Endothelial cell of umbilical vein (primary cell): ENCODE data around the gene TFCP2. TPM values are rescaled to one million over a fixed set of nuclear protein-coding genes. Genes with fewer than 3 reads are reported as not detected.

Source experiments
- BruUV-seq: library from RNA; stranded (reverse); fragments of 400-500 nt; replicated peaks from 2 replicates; lab custom pipeline; 2021; lab: Mats Ljungman, UMichigan
- CTCF ChIA-PET: fragments of 300-600, 350-600 bp; sonication (Branson Sonifier 250); formaldehyde crosslinking; loops from one replicate; lab custom pipeline; 2021; ENCODE audit warnings: antibody characterized with exemption, inconsistent platforms; lab: Charles Lee
- POLR2A ChIA-PET: fragments of 300-600, 350-600 bp; sonication (Branson Sonifier 250); formaldehyde crosslinking; loops from one replicate; lab custom pipeline; 2021; ENCODE audit warnings: antibody characterized with exemption, inconsistent platforms; lab: Charles Lee
- DNase-seq: peaks from one replicate; pipeline ENCODE4 v3.0.0-alpha.2; 2011; ENCODE audit warnings: low read depth, low spot score
- FAIRE-seq: peaks from 2 replicates; lab custom pipeline; 2011; peaks lifted over from hg19 to GRCh38; lab: Jason Lieb, UNC
- H2AFZ ChIP-seq: 2 replicates; pipeline ENCODE4 v1.6.0; 2012; ENCODE audit warnings: low read depth, low read length, control low read depth, inconsistent platforms
- H3K27ac ChIP-seq: 2 replicates; pipeline ENCODE4 v1.5.1; 2011; ENCODE audit warnings: low read depth, mild to moderate bottlenecking, control low read depth, low read length, moderate library complexity; ENCODE audit not compliant: insufficient read depth
- H3K27me3 ChIP-seq, 2 experiments: 2 replicates each; pipeline versions ENCODE4 v1.6.0 to v1.6.1; 2011; ENCODE audit warnings: low read length in 2 of 2, mixed read lengths in 1 of 2; ENCODE audit not compliant: control insufficient read depth in 2 of 2, insufficient read depth in 2 of 2
- H3K36me3 ChIP-seq, 2 experiments: 2 replicates in 1 of 2; 3 replicates in 1 of 2; pipeline ENCODE4 v1.5.1; 2011; ENCODE audit warnings: low read length in 2 of 2, mild to moderate bottlenecking in 1 of 2, moderate library complexity in 1 of 2; ENCODE audit not compliant: control insufficient read depth in 2 of 2, insufficient read depth in 2 of 2; ENCODE audit errors: extremely low read depth in 1 of 2
- H3K4me1 ChIP-seq: 3 replicates; pipeline ENCODE4 v1.5.1; 2011; ENCODE audit warnings: mild to moderate bottlenecking, low read length; ENCODE audit not compliant: control insufficient read depth, insufficient read depth; ENCODE audit errors: extremely low read depth
- H3K4me2 ChIP-seq: 2 replicates; pipeline ENCODE4 v1.6.1; 2011; ENCODE audit warnings: low read length, control low read depth, mixed read lengths; ENCODE audit not compliant: insufficient read depth
- H3K4me3 ChIP-seq, 3 experiments: fragments of 200-600 bp in 1 of 3; sonication (generic), shearing (Covaris generic) in 1 of 3; replicated peaks in 1 of 3; 2 replicates each; pipeline ENCODE4 v1.5.1; 2011 to 2016; ENCODE audit warnings: control low read depth in 3 of 3, low read length in 3 of 3, mild to moderate bottlenecking in 2 of 3, inconsistent platforms in 1 of 3, low read depth in 1 of 3, moderate library complexity in 1 of 3; ENCODE audit not compliant: insufficient read depth in 1 of 3
- H3K79me2 ChIP-seq: 2 replicates; pipeline ENCODE4 v1.6.0; 2012; ENCODE audit warnings: low read length, inconsistent platforms; ENCODE audit not compliant: control insufficient read depth, insufficient read depth
- H3K9ac ChIP-seq: replicated peaks from 2 replicates; pipeline ENCODE3; 2011; ENCODE audit warnings: low read length, control low read depth; ENCODE audit not compliant: insufficient read depth; ENCODE audit errors: extremely low read depth
- H3K9me1 ChIP-seq: replicated peaks from 3 replicates; pipeline ENCODE4 v1.6.0; 2011; ENCODE audit warnings: mild to moderate bottlenecking, low read length; ENCODE audit not compliant: control insufficient read depth, insufficient read depth; ENCODE audit errors: extremely low read depth
- H3K9me3 ChIP-seq: replicated peaks from 2 replicates; pipeline ENCODE4 v1.5.1; 2012; ENCODE audit warnings: low read length, inconsistent platforms; ENCODE audit not compliant: control insufficient read depth, insufficient read depth
- H4K20me1 ChIP-seq: replicated peaks from 2 replicates; pipeline ENCODE3; 2011; ENCODE audit warnings: mild to moderate bottlenecking, low read length; ENCODE audit not compliant: control insufficient read depth, insufficient read depth; ENCODE audit errors: extremely low read depth
- EZH2 ChIP-seq: IDR thresholded peaks from 2 replicates; pipeline ENCODE4 v1.6.1; 2012; ENCODE audit warnings: borderline replicate concordance, low read depth, mild to moderate bottlenecking, moderate library complexity, low read length, inconsistent platforms; ENCODE audit not compliant: severe bottlenecking
- FOS ChIP-seq: IDR thresholded peaks from 2 replicates; pipeline ENCODE4 v1.6.1; 2011; ENCODE audit warnings: mild to moderate bottlenecking, low read length, moderate library complexity, borderline replicate concordance; ENCODE audit not compliant: insufficient read depth
- GATA2 ChIP-seq: IDR thresholded peaks from 2 replicates; pipeline ENCODE4 v1.7.0; 2011; ENCODE audit warnings: low read depth, mild to moderate bottlenecking, moderate library complexity, mixed read lengths, low read length; ENCODE audit not compliant: insufficient read length, insufficient read depth
- JUN ChIP-seq: IDR thresholded peaks from 2 replicates; pipeline ENCODE4 v1.6.1; 2011; ENCODE audit warnings: borderline replicate concordance, low read depth; ENCODE audit not compliant: insufficient read length, insufficient read depth
- MYC ChIP-seq: IDR thresholded peaks from one replicate; pipeline ENCODE4 v1.6.1; 2011; ENCODE audit warnings: mild to moderate bottlenecking, low read depth, low read length
- POLR2A ChIP-seq: IDR thresholded peaks from 2 replicates; pipeline ENCODE4 v1.6.1; 2012; ENCODE audit warnings: low read depth, mild to moderate bottlenecking, control low read depth, low read length
- POLR2AphosphoS5 ChIP-seq: IDR thresholded peaks from 2 replicates; pipeline ENCODE4 v1.6.1; 2012; ENCODE audit warnings: low read depth, mild to moderate bottlenecking, control low read depth, low read length, moderate library complexity; ENCODE audit not compliant: insufficient read depth
- dilution Hi-C: fragments of 300-500 bp; cut with MboI; formaldehyde crosslinking; loops from one replicate; pipeline ENCODE4 v1.15.0; 2019; ENCODE audit warnings: low sequenced_read_pairs; ENCODE audit not compliant: extremely low pct_ligation_motif_present
- intact Hi-C: fragments of 100-400 bp; cut with micrococcal nuclease; formaldehyde crosslinking; loops from one replicate; pipeline ENCODE4 v1.10.0; 2022
- polyA plus RNA-seq, 4 experiments: library from polyadenylated mRNA; depleted of rRNA in 3 of 4; stranded (reverse) in 3 of 4; unstranded in 1 of 4; fragments of >200 nt; gene quantifications; 2 replicates each; pipeline versions ENCODE4 v1.2.1 to v1.2.3, GENCODE V29; 2011 to 2012; ENCODE audit warnings: missing spikeins in 1 of 4
- total RNA-seq: library from RNA; stranded (reverse); gene quantifications from 2 replicates; pipeline ENCODE4 v1.2.3, GENCODE V29; 2021
- TF ChIP-seq, protein P1 (sequence below), 2 donors: IDR thresholded peaks; 1 replicate in 1 of 2; 2 replicates in 1 of 2; pipeline ENCODE4 v1.5.1; 2011; ENCODE audit warnings: low read length in 2 of 2, mild to moderate bottlenecking in 2 of 2, moderate library complexity in 2 of 2, control low read depth in 1 of 2, inconsistent platforms in 1 of 2, low read depth in 1 of 2; ENCODE audit not compliant: insufficient read depth in 1 of 2; ENCODE audit errors: extremely low read depth in 1 of 2
- TF ChIP-seq, protein P2 (sequence below): IDR thresholded peaks from 2 replicates; pipeline ENCODE4 v1.6.1; 2011; ENCODE audit not compliant: insufficient read depth, insufficient read length

Gene TFCP2
- total and polyA plus RNA-seq, 2 donors (not counting 3 experiments of a cell fraction or from before 2014, with no cell fraction given) = 10.2 to 28.6 TPM

DNA sequence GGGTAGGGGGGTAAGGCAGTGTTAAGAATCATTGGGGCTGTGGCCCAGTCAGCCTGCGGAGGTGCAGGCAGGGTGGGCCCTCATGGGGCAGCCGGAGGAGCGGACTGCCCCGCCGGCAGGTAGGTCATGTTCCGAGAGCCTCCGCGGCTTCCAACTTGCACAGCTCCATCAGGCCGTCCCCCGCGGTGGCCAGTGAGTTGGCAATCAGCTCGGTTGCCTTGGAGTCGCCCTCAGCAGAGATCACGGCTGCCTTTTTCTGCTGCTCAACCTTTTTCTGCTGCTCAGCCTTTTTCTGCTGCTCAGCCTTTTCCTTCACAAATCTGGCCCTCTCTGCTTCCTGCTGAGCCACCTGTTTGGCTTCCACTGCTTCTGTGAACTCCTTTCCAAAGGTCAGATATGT is 48.4 kb downstream of the TFCP2 start:
- Histone ChIP-seq H3K4me2 (no peak overlapping the region), H3K27me3 (no peaks in the 10 kb centered on the region), H3K4me1 (no peaks in the 10 kb centered on the region), H3K36me3 (peaks cover 4 to 6% of the 10 kb centered on the region in 2 experiments), H4K20me1 (no peaks in the 10 kb centered on the region), H3K9me1 (no peaks in the 10 kb centered on the region), H2AFZ (no peak overlapping the region), H3K9ac (no peak overlapping the region), H3K79me2 (no peaks in the 10 kb centered on the region), H3K27ac (no peak overlapping the region), H3K4me3 (no peak overlapping the region), H3K9me3 (no peaks in the 10 kb centered on the region)
- FAIRE-seq = no peak
- BruUV-seq = no TSS peak
- TF ChIP-seq POLR2AphosphoS5 = no peak
- intact Hi-C loops (no loop called here), dilution Hi-C loops (no loop called here)
- ChIA-PET POLR2A (interaction anchor here (1.4 kb wide), 1 partner anchor 41 kb away, joined by 4 read pairs; the partner anchor contains the start of gene CSRNP2), CTCF (interaction anchor here (0.8 to 1.4 kb wide), 2 partner anchors 15 to 93 kb away, joined by 4 read pairs; partner anchors contain the start of gene POU6F1)
- DNase-seq = no peak

DNA sequence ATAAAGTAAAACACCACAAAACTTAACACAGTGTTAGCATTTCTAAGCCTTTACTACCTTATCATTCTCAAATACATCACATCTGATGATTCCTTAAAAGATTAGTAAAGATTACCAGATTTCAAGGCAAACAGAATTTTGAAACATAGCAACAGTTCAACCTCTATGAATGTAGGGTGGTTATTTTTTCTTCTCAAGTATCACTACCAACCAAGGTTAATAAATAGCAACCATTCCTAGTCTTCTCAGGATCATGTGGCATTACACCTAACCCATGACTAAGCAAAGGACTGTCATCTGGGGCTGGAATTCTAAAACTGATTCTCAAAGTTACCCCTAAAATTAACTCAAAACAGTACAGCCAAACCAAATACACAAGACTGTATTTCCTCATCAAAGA is 50.1 kb downstream of the TFCP2 start:
- H3K9ac ChIP-seq = no peak overlapping the region
- H3K9me1 ChIP-seq = no peaks in the 10 kb centered on the region
- DNase-seq (no peak), FAIRE-seq (no peak)
- ChIA-PET POLR2A (no interaction called here), CTCF (no interaction called here)
- BruUV-seq = no TSS peak
- TF ChIP-seq, protein P1, sequence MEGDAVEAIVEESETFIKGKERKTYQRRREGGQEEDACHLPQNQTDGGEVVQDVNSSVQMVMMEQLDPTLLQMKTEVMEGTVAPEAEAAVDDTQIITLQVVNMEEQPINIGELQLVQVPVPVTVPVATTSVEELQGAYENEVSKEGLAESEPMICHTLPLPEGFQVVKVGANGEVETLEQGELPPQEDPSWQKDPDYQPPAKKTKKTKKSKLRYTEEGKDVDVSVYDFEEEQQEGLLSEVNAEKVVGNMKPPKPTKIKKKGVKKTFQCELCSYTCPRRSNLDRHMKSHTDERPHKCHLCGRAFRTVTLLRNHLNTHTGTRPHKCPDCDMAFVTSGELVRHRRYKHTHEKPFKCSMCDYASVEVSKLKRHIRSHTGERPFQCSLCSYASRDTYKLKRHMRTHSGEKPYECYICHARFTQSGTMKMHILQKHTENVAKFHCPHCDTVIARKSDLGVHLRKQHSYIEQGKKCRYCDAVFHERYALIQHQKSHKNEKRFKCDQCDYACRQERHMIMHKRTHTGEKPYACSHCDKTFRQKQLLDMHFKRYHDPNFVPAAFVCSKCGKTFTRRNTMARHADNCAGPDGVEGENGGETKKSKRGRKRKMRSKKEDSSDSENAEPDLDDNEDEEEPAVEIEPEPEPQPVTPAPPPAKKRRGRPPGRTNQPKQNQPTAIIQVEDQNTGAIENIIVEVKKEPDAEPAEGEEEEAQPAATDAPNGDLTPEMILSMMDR (IDR thresholded peaks at IDR 0.05; ENCODE audit: extremely low read depth in 1 of 2, insufficient read depth in 1 of 2, low read depth in 1 of 2, low read length in 2 of 2) = no peak
- no peak for TF ChIP-seq GATA2
- TF ChIP-seq FOS = no peak
- TF ChIP-seq, protein P2, sequence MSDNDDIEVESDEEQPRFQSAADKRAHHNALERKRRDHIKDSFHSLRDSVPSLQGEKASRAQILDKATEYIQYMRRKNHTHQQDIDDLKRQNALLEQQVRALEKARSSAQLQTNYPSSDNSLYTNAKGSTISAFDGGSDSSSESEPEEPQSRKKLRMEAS = no peak
- no peak for TF ChIP-seq JUN
- TF ChIP-seq POLR2AphosphoS5 = no peak
- TF ChIP-seq EZH2 = no peak
- TF ChIP-seq MYC = no peak
- no peak for TF ChIP-seq POLR2A
- H2AFZ ChIP-seq = no peak overlapping the region
- H3K4me1 ChIP-seq = no peaks in the 10 kb centered on the region
- H3K27ac ChIP-seq = no peak overlapping the region
- no peaks in the 10 kb centered on the region for H3K27me3 ChIP-seq
- dilution Hi-C loops (no loop called here), intact Hi-C loops (no loop called here)
- H4K20me1 ChIP-seq = no peaks in the 10 kb centered on the region
- H3K79me2 ChIP-seq = no peaks in the 10 kb centered on the region
- no peaks in the 10 kb centered on the region for H3K9me3 ChIP-seq
- peaks cover 4 to 6% of the 10 kb centered on the region in 2 experiments for H3K36me3 ChIP-seq
- H3K4me2 ChIP-seq = no peak overlapping the region
- H3K4me3 ChIP-seq = no peak overlapping the region
